ENCODE results near the gene VMO1. TPM values are rescaled to one million over a fixed set of nuclear protein-coding genes. Genes with fewer than 3 reads are reported as not detected.

VMO1 gene
- polyA plus RNA-seq, 1 donor (not counting 4 experiments of a cell fraction or from before 2014, with no cell fraction given), result 0.14 TPM

DNA sequence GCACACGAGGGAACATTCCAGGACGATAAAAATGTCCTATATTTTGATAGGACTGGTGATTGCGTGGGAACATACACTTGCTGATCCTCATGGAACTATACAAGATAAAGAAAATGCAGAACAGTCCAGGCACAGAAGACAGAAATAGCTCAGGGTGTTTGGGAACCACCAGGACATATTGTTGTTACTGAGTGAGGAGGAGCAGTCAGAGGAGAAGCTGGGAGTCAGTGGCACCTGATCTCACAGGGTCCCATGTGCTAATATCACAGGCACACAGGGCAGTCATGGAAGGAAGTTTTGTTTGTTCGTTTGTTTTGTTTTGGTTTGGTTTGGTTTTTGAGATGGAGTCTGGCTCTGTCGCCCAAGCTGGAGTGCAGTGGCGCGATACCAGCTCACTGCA is 26.5 kb upstream of the VMO1 start:
- H3K4me1 ChIP-seq (ENCODE audit: control insufficient read depth, extremely low read depth, insufficient read depth, low read length), result peaks cover 7% of the 10 kb centered on the region
- H3K79me2 ChIP-seq (ENCODE audit: control insufficient read depth, insufficient read depth, low read length), result peaks cover 2% of the 10 kb centered on the region
- no peak overlapping the region for H2AFZ ChIP-seq (ENCODE audit: control insufficient read depth, low read length)
- TF ChIP-seq, protein P1, sequence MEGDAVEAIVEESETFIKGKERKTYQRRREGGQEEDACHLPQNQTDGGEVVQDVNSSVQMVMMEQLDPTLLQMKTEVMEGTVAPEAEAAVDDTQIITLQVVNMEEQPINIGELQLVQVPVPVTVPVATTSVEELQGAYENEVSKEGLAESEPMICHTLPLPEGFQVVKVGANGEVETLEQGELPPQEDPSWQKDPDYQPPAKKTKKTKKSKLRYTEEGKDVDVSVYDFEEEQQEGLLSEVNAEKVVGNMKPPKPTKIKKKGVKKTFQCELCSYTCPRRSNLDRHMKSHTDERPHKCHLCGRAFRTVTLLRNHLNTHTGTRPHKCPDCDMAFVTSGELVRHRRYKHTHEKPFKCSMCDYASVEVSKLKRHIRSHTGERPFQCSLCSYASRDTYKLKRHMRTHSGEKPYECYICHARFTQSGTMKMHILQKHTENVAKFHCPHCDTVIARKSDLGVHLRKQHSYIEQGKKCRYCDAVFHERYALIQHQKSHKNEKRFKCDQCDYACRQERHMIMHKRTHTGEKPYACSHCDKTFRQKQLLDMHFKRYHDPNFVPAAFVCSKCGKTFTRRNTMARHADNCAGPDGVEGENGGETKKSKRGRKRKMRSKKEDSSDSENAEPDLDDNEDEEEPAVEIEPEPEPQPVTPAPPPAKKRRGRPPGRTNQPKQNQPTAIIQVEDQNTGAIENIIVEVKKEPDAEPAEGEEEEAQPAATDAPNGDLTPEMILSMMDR (optimal IDR thresholded peaks at IDR 0.05 in 1 of 3, IDR thresholded peaks at IDR 0.05 in 1 of 3, conservative IDR thresholded peaks at IDR 0.05 in 1 of 3; ENCODE audit: extremely low read depth in 1 of 3, insufficient read depth in 2 of 3, low read length in 3 of 3), result no peak
- no peak for TF ChIP-seq EZH2 (IDR thresholded peaks at IDR 0.05; ENCODE audit: low read length)
- H3K27me3 ChIP-seq (ENCODE audit: control insufficient read depth, extremely low read depth, insufficient read depth, low read length), result no peaks in the 10 kb centered on the region
- H3K36me3 ChIP-seq (ENCODE audit: control insufficient read depth in 2 of 2, extremely low read depth in 1 of 2, insufficient read depth in 2 of 2, low read length in 2 of 2), result peaks cover 26 to 30% of the 10 kb centered on the region in 2 experiments
- no peak overlapping the region for H3K4me2 ChIP-seq (ENCODE audit: control insufficient read depth, extremely low read depth, insufficient read depth, low read depth, low read length)
- no peaks in the 10 kb centered on the region for H4K20me1 ChIP-seq (ENCODE audit: control insufficient read depth, extremely low read depth, insufficient read depth, low read length)
- no peaks in the 10 kb centered on the region for H3K9me1 ChIP-seq (ENCODE audit: control insufficient read depth, extremely low read depth, insufficient read depth, low read length)
- dilution Hi-C loops (cut with MboI; ENCODE audit: extremely low pct_ligation_motif_present, low sequenced_read_pairs), result no loop called here
- no peak overlapping the region for H3K27ac ChIP-seq (ENCODE audit: control insufficient read depth, insufficient read depth, low read length)
- H3K9ac ChIP-seq (ENCODE audit: control insufficient read depth, extremely low read depth, insufficient read depth, low read length), result no peak overlapping the region
- no peak for DNase-seq (ENCODE audit: low read depth, low spot score)
- no peak for FAIRE-seq
- no peak overlapping the region for H3K4me3 ChIP-seq (ENCODE audit: control insufficient read depth in 2 of 3, extremely low read depth in 1 of 3, insufficient read depth in 2 of 3, low read depth in 1 of 3, low read length in 3 of 3)
- no peaks in the 10 kb centered on the region for H3K9me3 ChIP-seq (ENCODE audit: control insufficient read depth, low read depth, low read length)

DNA sequence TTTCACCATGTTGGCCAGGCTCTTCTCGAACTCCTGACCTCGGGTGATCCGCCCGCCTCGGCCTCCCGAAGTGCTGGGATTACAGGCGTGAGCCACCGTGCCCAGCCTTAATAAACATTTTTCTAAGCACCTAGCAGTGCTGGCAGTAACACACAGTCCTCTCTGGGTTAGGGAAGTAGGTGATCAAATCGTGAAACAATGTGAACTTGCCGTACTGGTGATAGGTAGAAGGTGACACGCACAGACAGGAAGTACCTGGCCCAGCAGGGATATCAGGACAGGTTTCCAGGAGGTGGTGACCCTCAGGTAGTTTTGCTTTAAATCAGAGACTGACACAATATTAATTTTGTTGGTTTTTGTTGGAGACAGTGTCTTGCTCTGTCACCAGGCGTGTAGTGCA is 25.3 kb upstream of the VMO1 start:
- H3K79me2 ChIP-seq (ENCODE audit: control insufficient read depth, insufficient read depth, low read length), result peaks cover 4% of the 10 kb centered on the region
- H3K9me3 ChIP-seq (ENCODE audit: control insufficient read depth, low read depth, low read length), result no peaks in the 10 kb centered on the region
- no peaks in the 10 kb centered on the region for H4K20me1 ChIP-seq (ENCODE audit: control insufficient read depth, extremely low read depth, insufficient read depth, low read length)
- H3K9ac ChIP-seq (ENCODE audit: control insufficient read depth, extremely low read depth, insufficient read depth, low read length), result no peak overlapping the region
- H3K27ac ChIP-seq (ENCODE audit: control insufficient read depth, insufficient read depth, low read length), result no peak overlapping the region
- dilution Hi-C loops (cut with MboI; ENCODE audit: extremely low pct_ligation_motif_present, low sequenced_read_pairs), result no loop called here
- H3K36me3 ChIP-seq (ENCODE audit: control insufficient read depth in 2 of 2, extremely low read depth in 1 of 2, insufficient read depth in 2 of 2, low read length in 2 of 2), result peaks cover 23 to 25% of the 10 kb centered on the region in 2 experiments
- FAIRE-seq (peak; percentile 20), DNase-seq (ENCODE audit: low read depth, low spot score) (no peak)
- no peak overlapping the region for H2AFZ ChIP-seq (ENCODE audit: control insufficient read depth, low read length)
- no peaks in the 10 kb centered on the region for H3K27me3 ChIP-seq (ENCODE audit: control insufficient read depth, extremely low read depth, insufficient read depth, low read length)
- TF ChIP-seq, protein P1 (optimal IDR thresholded peaks at IDR 0.05 in 1 of 3, IDR thresholded peaks at IDR 0.05 in 1 of 3, conservative IDR thresholded peaks at IDR 0.05 in 1 of 3; ENCODE audit: extremely low read depth in 1 of 3, insufficient read depth in 2 of 3, low read length in 3 of 3), result no peak
- TF ChIP-seq EZH2 (IDR thresholded peaks at IDR 0.05; ENCODE audit: low read length), result no peak
- H3K4me2 ChIP-seq (ENCODE audit: control insufficient read depth, extremely low read depth, insufficient read depth, low read depth, low read length), result no peak overlapping the region
- peaks cover 9% of the 10 kb centered on the region for H3K4me1 ChIP-seq (ENCODE audit: control insufficient read depth, extremely low read depth, insufficient read depth, low read length)
- H3K9me1 ChIP-seq (ENCODE audit: control insufficient read depth, extremely low read depth, insufficient read depth, low read length), result no peaks in the 10 kb centered on the region
- H3K4me3 ChIP-seq (ENCODE audit: control insufficient read depth in 2 of 3, extremely low read depth in 1 of 3, insufficient read depth in 2 of 3, low read depth in 1 of 3, low read length in 3 of 3), result no peak overlapping the region

Measured in keratinocyte (primary cell).